ENCODE data around the gene KRT222.

KRT222 gene

GRCh38 chr17:40699371-40699770 is 34.4 kb upstream of the KRT222 start:
- no peak for TF ChIP-seq CTCF (conservative IDR thresholded peaks at IDR 0.05; ENCODE audit: low read depth, low read length)
- no peak for DNase-seq (ENCODE audit: low read depth)
- H3K4me3 ChIP-seq (ENCODE audit: low read length), result no peak overlapping the region

GRCh38 chr17:40697297-40697696 is 32.3 kb upstream of the KRT222 start:
- no peak for DNase-seq (ENCODE audit: low read depth)
- TF ChIP-seq CTCF (conservative IDR thresholded peaks at IDR 0.05; ENCODE audit: low read depth, low read length), result no peak
- no peak overlapping the region for H3K4me3 ChIP-seq (ENCODE audit: low read length)

GRCh38 chr17:40696651-40697072 is 31.7 kb upstream of the KRT222 start:
- no peak for DNase-seq (ENCODE audit: low read depth)
- no peak overlapping the region for H3K4me3 ChIP-seq (ENCODE audit: low read length)
- TF ChIP-seq CTCF (conservative IDR thresholded peaks at IDR 0.05; ENCODE audit: low read depth, low read length), result no peak

GRCh38 chr17:40695874-40696472 is 31.0 kb upstream of the KRT222 start:
- DNase-seq (ENCODE audit: low read depth), result no peak
- no peak for TF ChIP-seq CTCF (conservative IDR thresholded peaks at IDR 0.05; ENCODE audit: low read depth, low read length)
- no peak overlapping the region for H3K4me3 ChIP-seq (ENCODE audit: low read length)

- TF ChIP-seq CTCF (conservative IDR thresholded peaks at IDR 0.05; ENCODE audit: low read depth, low read length), result no peak
- no peak for DNase-seq (ENCODE audit: low read depth)
These were observed 29.6 kb upstream of the KRT222 start for GRCh38 chr17:40694584-40694983.

GRCh38 chr17:40687106-40687505 is 22.1 kb upstream of the KRT222 start:
- DNase-seq (ENCODE audit: low read depth), result no peak
- no peak for TF ChIP-seq CTCF (conservative IDR thresholded peaks at IDR 0.05; ENCODE audit: low read depth, low read length)
- H3K4me3 ChIP-seq (ENCODE audit: low read length), result no peak overlapping the region

More at GRCh38 chr17:40694584-40694983, 29.6 kb upstream of the KRT222 start:
- H3K4me3 ChIP-seq (ENCODE audit: low read length), result no peak overlapping the region

GRCh38 chr17:40686192-40686591 is 21.2 kb upstream of the KRT222 start:
- no peak for TF ChIP-seq CTCF (conservative IDR thresholded peaks at IDR 0.05; ENCODE audit: low read depth, low read length)
- no peak for DNase-seq (ENCODE audit: low read depth)
- H3K4me3 ChIP-seq (ENCODE audit: low read length), result no peak overlapping the region
